Mesothelial cell of epicardium (in vitro differentiated cells): ENCODE results near the gene TNFRSF19. TPM values are rescaled to one million over a fixed set of nuclear protein-coding genes. Genes with fewer than 3 reads are reported as not detected.

Experiments
- DNase-seq, 2 experiments: peaks; one replicate each; pipeline ENCODE4 v3.0.0; 2021; ENCODE audit warnings: low spot score in 2 of 2; ENCODE audit not compliant: unreplicated experiment in 2 of 2
- H3K27ac Mint-ChIP-seq: 2 replicates; pipeline ENCODE4 v1.8.0; 2021; ENCODE audit warnings: mixed read lengths
- H3K27me3 Mint-ChIP-seq: 2 replicates; pipeline ENCODE4 v1.8.0; 2021; ENCODE audit warnings: low read depth, mixed read lengths
- H3K36me3 Mint-ChIP-seq: 2 replicates; pipeline ENCODE4 v1.8.0; 2021; ENCODE audit warnings: mixed read lengths
- H3K4me1 Mint-ChIP-seq: 2 replicates; pipeline ENCODE4 v1.8.0; 2021; ENCODE audit warnings: mixed read lengths
- H3K4me3 Mint-ChIP-seq: 2 replicates; pipeline ENCODE4 v1.8.0; 2021; ENCODE audit warnings: mild to moderate bottlenecking, moderate library complexity, mixed read lengths
- H3K9me3 Mint-ChIP-seq: 2 replicates; pipeline ENCODE4 v1.8.0; 2021; ENCODE audit warnings: mixed read lengths
- CTCF ChIP-seq: fragments of 200-600 bp; sonication (generic); IDR thresholded peaks from one replicate; pipeline ENCODE4 v1.5.0; 2021; ENCODE audit warnings: antibody characterized with exemption; ENCODE audit not compliant: unreplicated experiment
- total RNA-seq: library from RNA; stranded (reverse); gene quantifications from 3 replicates; pipeline ENCODE4 v1.2.1, GENCODE V29; 2021

Gene TNFRSF19
- total RNA-seq, 1 donor from 2014 or later = 43.5 TPM

DNA sequence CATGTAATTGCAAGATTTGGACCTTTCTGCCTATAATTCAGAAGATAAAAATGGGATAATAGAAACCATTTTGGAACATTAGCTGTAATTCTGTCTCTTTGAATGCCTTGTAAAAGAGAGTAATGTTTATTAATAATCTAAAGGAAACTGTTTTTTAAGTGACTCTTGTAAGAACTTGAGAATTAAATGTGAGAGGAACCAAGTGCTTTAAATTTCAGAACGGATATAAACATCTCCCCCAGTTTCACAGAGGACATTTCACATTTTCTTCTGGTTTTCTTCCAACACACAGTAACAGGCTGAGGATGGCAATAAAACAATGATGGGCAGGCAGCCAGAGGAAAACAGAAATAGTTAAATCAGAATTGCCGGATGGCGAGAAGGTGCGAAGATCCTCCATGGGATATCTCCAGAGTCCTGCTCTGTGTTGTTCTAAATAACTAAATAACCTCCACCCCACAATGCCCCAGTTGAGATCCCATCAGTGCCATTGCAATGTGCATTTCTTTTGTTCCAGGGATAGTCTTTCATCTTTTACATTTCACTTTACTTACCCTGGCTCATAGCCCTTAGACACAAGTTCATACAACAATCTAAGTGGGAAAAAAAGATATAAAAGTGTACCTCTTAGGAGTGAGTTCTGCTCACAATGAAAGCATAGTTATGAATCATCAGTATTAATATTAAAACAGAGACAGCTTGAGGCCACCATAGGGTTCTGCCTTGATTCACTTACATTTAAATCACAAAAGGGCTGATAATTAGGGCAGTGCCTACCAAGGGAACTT, 73.3 kb downstream of the TNFRSF19 start:
- H3K4me1 Mint-ChIP-seq = peaks cover 32% of the 10 kb centered on the region
- H3K36me3 Mint-ChIP-seq = peaks cover 22% of the 10 kb centered on the region
- peaks cover 10% of the 10 kb centered on the region for H3K9me3 Mint-ChIP-seq
- peak overlapping the region; percentile 32 for H3K27ac Mint-ChIP-seq
- TF ChIP-seq CTCF = no peak
- DNase-seq = no peak
- no peaks in the 10 kb centered on the region for H3K27me3 Mint-ChIP-seq
- no peak overlapping the region for H3K4me3 Mint-ChIP-seq

DNA sequence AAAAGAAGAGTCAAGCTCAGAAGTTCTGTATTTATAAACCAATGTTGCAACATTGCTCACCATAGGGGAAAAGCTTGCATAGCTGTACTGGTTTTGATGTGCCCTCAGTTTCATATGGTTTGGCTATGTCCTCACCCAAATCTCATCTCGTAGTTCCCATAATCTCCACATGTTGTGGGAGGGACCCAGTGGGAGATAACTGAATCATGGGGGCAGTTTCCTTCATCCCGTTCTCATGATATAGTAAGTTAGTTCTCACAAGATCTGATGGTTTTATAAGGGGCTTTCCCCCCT, 73.9 kb downstream of the TNFRSF19 start:
- DNase-seq = no peak
- H3K9me3 Mint-ChIP-seq = peaks cover 15% of the 10 kb centered on the region
- no peak for TF ChIP-seq CTCF
- H3K4me3 Mint-ChIP-seq = no peak overlapping the region
- no peaks in the 10 kb centered on the region for H3K27me3 Mint-ChIP-seq
- peaks cover 23% of the 10 kb centered on the region for H3K36me3 Mint-ChIP-seq
- peak overlapping the region; percentile 86 for H3K27ac Mint-ChIP-seq
- peaks cover 29% of the 10 kb centered on the region for H3K4me1 Mint-ChIP-seq

GRCh38 chr13:23644527-23645138, 74.4 kb downstream of the TNFRSF19 start:
- no peak overlapping the region for H3K4me3 Mint-ChIP-seq
- TF ChIP-seq CTCF = no peak
- peaks cover 25% of the 10 kb centered on the region for H3K4me1 Mint-ChIP-seq
- no peak for DNase-seq
- H3K36me3 Mint-ChIP-seq = peaks cover 27% of the 10 kb centered on the region
- H3K9me3 Mint-ChIP-seq = peaks cover 19% of the 10 kb centered on the region
- H3K27ac Mint-ChIP-seq = peak overlapping the region; percentile 86
- no peaks in the 10 kb centered on the region for H3K27me3 Mint-ChIP-seq

DNA sequence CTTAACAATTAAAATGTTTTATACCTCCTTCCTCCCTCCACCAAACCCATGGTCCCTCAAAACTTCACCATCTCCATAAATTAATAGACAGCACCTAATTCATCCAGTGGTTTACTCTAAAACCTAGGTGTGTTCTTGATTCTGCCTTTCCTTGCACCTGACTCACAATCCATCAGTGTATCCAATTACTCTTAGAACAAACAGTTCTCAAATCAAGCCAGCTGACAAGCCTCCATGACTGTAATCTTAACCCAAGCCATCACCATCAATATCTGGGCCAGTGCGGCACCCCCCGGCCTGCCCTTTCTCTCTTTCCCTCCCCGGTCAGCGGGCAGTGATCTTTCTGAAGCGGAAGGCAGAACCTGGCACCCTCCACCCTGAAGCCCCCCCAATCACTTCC, 75.6 kb downstream of the TNFRSF19 start:
- no peak overlapping the region for H3K27ac Mint-ChIP-seq
- DNase-seq = no peak
- H3K27me3 Mint-ChIP-seq = no peaks in the 10 kb centered on the region
- H3K9me3 Mint-ChIP-seq = peaks cover 20% of the 10 kb centered on the region
- H3K36me3 Mint-ChIP-seq = peaks cover 28% of the 10 kb centered on the region
- no peak overlapping the region for H3K4me3 Mint-ChIP-seq
- peaks cover 21% of the 10 kb centered on the region for H3K4me1 Mint-ChIP-seq
- TF ChIP-seq CTCF = no peak

GRCh38 chr13:23651439-23651838, 81.2 kb downstream of the TNFRSF19 start:
- TF ChIP-seq CTCF = no peak
- Mint-ChIP-seq H3K4me1 (peaks cover 9% of the 10 kb centered on the region), H3K36me3 (peaks cover 23% of the 10 kb centered on the region), H3K9me3 (peaks cover 20% of the 10 kb centered on the region), H3K27ac (no peak overlapping the region), H3K4me3 (no peak overlapping the region), H3K27me3 (no peaks in the 10 kb centered on the region)
- DNase-seq = no peak
